ENCODE measurements around the gene RSU1. TPM values are rescaled to one million over a fixed set of nuclear protein-coding genes. Genes with fewer than 3 reads are reported as not detected.

Gene RSU1
- total RNA-seq, 1 experiment from 2014 or later, result 29.5 TPM

DNA sequence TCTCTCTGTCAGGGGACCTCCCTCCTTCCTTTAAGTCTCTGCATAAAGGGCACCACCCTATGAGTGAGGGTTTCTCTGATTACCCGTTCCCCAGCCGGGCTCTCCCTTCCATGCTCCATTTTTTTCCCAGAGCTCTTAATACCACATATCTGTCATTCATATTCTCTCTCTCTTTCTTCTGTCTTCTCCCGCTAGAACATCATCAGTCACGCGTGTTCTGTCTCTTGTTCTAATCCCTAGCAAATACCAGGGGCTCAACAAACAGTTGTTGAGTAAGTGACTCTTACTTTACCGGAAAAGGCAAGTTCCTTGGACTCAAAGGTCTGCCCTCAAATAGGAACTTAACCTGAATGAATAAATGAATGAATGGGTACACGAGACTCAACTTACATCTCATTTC is 68.5 kb downstream of the RSU1 start:
- no peaks in the 10 kb centered on the region for H3K9me2 ChIP-seq (ENCODE audit: insufficient read depth)
- no peaks in the 10 kb centered on the region for H3K9me3 ChIP-seq (ENCODE audit: control insufficient read depth in 1 of 2, insufficient read depth in 1 of 2, low read depth in 1 of 2, low read length in 2 of 2)
- no peak overlapping the region for H3K4me2 ChIP-seq (ENCODE audit: low read length)
- H3K79me2 ChIP-seq (ENCODE audit: insufficient read depth, low read length), result no peaks in the 10 kb centered on the region
- H3K36me3 ChIP-seq (ENCODE audit: control insufficient read depth in 1 of 2, insufficient read depth in 2 of 2, low read length in 2 of 2), result no peaks in the 10 kb centered on the region
- H4K20me1 ChIP-seq (ENCODE audit: insufficient read depth), result 0 out of 2 replicates have a peak, but pooled peaks cover 3% of the 10 kb centered on the region
- no peaks in the 10 kb centered on the region for H3K27me3 ChIP-seq (ENCODE audit: insufficient read depth, low read length)
- H3K4me3 ChIP-seq (replicated peaks in 1 of 2; ENCODE audit: low read depth in 1 of 2, low read length in 2 of 2), result no peak overlapping the region
- ATAC-seq (no peak), DNase-seq (ENCODE audit: low read depth, low spot score) (no peak)
- H3K9ac ChIP-seq (ENCODE audit: low read length), result no peak overlapping the region
- BruUV-seq (replicated peaks), result no TSS peak
- no peak overlapping the region for H3K27ac ChIP-seq (ENCODE audit: low read depth, low read length)
- ChIA-PET POLR2A (no interaction called here), RAD21 (ENCODE audit: low non-redundant PET in 1 of 2, low total read pairs in 2 of 2, uncharacterized antibody in 2 of 2, unreplicated experiment in 2 of 2) (no interaction called here), CTCF (no interaction called here)
- TF ChIP-seq, protein P1, sequence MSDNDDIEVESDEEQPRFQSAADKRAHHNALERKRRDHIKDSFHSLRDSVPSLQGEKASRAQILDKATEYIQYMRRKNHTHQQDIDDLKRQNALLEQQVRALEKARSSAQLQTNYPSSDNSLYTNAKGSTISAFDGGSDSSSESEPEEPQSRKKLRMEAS (IDR thresholded peaks at IDR 0.05), result no peak
- TF ChIP-seq YY1 (IDR thresholded peaks at IDR 0.05; ENCODE audit: extremely low read depth, insufficient replicate concordance, low read depth, low read length), result no peak
- no peak overlapping the region for H2AFZ ChIP-seq (ENCODE audit: low read depth, low read length, poor library complexity, severe bottlenecking)
- H3K4me1 ChIP-seq (ENCODE audit: control insufficient read depth in 1 of 2, insufficient read depth in 2 of 2, low read length in 2 of 2), result no peaks in the 10 kb centered on the region
- intact Hi-C loops (cut with micrococcal nuclease), result no loop called here

DNA sequence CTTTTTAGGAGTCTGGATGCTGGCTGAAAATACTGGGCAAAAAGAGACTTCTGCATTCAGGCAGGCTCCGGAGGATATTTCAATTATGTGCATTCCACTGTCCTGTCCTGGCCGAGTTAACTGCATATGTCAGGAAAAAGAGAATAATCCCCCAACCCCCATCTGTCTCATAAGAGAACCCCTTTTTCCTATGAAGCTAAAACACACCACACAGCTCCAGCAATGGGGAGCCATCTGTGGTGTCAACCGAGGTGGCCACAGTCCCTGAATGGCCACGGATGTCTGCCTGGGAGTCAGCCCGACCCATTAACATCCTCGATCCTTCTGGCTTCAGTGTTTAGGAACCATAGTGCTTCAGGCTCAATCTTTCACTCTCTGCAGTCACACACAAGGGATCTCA is 70.4 kb downstream of the RSU1 start:
- no peak for TF ChIP-seq ZFX (IDR thresholded peaks at IDR 0.05)
- TF ChIP-seq, protein P2, sequence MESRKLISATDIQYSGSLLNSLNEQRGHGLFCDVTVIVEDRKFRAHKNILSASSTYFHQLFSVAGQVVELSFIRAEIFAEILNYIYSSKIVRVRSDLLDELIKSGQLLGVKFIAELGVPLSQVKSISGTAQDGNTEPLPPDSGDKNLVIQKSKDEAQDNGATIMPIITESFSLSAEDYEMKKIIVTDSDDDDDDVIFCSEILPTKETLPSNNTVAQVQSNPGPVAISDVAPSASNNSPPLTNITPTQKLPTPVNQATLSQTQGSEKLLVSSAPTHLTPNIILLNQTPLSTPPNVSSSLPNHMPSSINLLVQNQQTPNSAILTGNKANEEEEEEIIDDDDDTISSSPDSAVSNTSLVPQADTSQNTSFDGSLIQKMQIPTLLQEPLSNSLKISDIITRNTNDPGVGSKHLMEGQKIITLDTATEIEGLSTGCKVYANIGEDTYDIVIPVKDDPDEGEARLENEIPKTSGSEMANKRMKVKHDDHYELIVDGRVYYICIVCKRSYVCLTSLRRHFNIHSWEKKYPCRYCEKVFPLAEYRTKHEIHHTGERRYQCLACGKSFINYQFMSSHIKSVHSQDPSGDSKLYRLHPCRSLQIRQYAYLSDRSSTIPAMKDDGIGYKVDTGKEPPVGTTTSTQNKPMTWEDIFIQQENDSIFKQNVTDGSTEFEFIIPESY (IDR thresholded peaks at IDR 0.05; ENCODE audit: extremely low read depth, insufficient replicate concordance, low read length), result no peak
- no peak for TF ChIP-seq EZH2 (IDR thresholded peaks at IDR 0.05)
- TF ChIP-seq, protein P3, sequence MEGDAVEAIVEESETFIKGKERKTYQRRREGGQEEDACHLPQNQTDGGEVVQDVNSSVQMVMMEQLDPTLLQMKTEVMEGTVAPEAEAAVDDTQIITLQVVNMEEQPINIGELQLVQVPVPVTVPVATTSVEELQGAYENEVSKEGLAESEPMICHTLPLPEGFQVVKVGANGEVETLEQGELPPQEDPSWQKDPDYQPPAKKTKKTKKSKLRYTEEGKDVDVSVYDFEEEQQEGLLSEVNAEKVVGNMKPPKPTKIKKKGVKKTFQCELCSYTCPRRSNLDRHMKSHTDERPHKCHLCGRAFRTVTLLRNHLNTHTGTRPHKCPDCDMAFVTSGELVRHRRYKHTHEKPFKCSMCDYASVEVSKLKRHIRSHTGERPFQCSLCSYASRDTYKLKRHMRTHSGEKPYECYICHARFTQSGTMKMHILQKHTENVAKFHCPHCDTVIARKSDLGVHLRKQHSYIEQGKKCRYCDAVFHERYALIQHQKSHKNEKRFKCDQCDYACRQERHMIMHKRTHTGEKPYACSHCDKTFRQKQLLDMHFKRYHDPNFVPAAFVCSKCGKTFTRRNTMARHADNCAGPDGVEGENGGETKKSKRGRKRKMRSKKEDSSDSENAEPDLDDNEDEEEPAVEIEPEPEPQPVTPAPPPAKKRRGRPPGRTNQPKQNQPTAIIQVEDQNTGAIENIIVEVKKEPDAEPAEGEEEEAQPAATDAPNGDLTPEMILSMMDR (IDR thresholded peaks at IDR 0.05 in 2 of 3, conservative IDR thresholded peaks at IDR 0.05 in 1 of 3; ENCODE audit: borderline replicate concordance in 1 of 3, insufficient read depth in 1 of 3, low read depth in 2 of 3, low read length in 2 of 3), result no peak
- Histone ChIP-seq H4K20me1 (ENCODE audit: insufficient read depth) (0 out of 2 replicates have a peak, but pooled peaks cover 3% of the 10 kb centered on the region), H3K9ac (ENCODE audit: low read length) (no peak overlapping the region), H3K79me2 (ENCODE audit: insufficient read depth, low read length) (no peaks in the 10 kb centered on the region), H3K36me3 (ENCODE audit: control insufficient read depth in 1 of 2, insufficient read depth in 2 of 2, low read length in 2 of 2) (no peaks in the 10 kb centered on the region), H3K9me2 (ENCODE audit: insufficient read depth) (no peaks in the 10 kb centered on the region), H2AFZ (ENCODE audit: low read depth, low read length, poor library complexity, severe bottlenecking) (no peak overlapping the region), H3K4me2 (ENCODE audit: low read length) (no peak overlapping the region), H3K9me3 (ENCODE audit: control insufficient read depth in 1 of 2, insufficient read depth in 1 of 2, low read depth in 1 of 2, low read length in 2 of 2) (no peaks in the 10 kb centered on the region), H3K27me3 (ENCODE audit: insufficient read depth, low read length) (no peaks in the 10 kb centered on the region), H3K27ac (ENCODE audit: low read depth, low read length) (no peak overlapping the region), H3K4me1 (ENCODE audit: control insufficient read depth in 1 of 2, insufficient read depth in 2 of 2, low read length in 2 of 2) (no peaks in the 10 kb centered on the region), H3K4me3 (replicated peaks in 1 of 2; ENCODE audit: low read depth in 1 of 2, low read length in 2 of 2) (no peak overlapping the region)
- no peak for ATAC-seq
- CTCF ChIA-PET, result no interaction called here
- intact Hi-C loops (cut with micrococcal nuclease), result no loop called here
- no TSS peak for BruUV-seq (replicated peaks)
- RAD21 ChIA-PET (ENCODE audit: low non-redundant PET in 1 of 2, low total read pairs in 2 of 2, uncharacterized antibody in 2 of 2, unreplicated experiment in 2 of 2), result no interaction called here
- no peak for DNase-seq (ENCODE audit: low read depth, low spot score)
- POLR2A ChIA-PET, result no interaction called here
